SK-N-MC (cell line): ENCODE measurements around the gene GID8.

Experiments used
- EZH2 ChIP-seq: fragments of 200-600 bp; sonication (generic); IDR thresholded peaks from one replicate; pipeline ENCODE4 v1.6.1; 2017; ENCODE audit warnings: antibody characterized with exemption
- FOXP2 ChIP-seq: optimal IDR thresholded peaks from 2 replicates; pipeline ENCODE3; 2011; ENCODE audit warnings: mild to moderate bottlenecking, moderate library complexity; ENCODE audit not compliant: insufficient read depth; ENCODE audit errors: extremely low read length, control extremely low read depth
- POLR2AphosphoS5 ChIP-seq: IDR thresholded peaks from 2 replicates; pipeline ENCODE4 v1.6.1; 2012; ENCODE audit warnings: mild to moderate bottlenecking, low read depth, low read length, borderline replicate concordance

GRCh38 chr20:62977613-62978560 lies 39.9 kb downstream of the GID8 start:
- TF ChIP-seq EZH2: no peak
- no peak for TF ChIP-seq POLR2AphosphoS5
- TF ChIP-seq FOXP2: no peak
